H1 (cell line): ENCODE results near the gene RAB40A. TPM values are rescaled to one million over a fixed set of nuclear protein-coding genes. Genes with fewer than 3 reads are reported as not detected.
"Not testable (repeated sequence)": the region's sequence is repeated elsewhere in the genome, so short reads cannot be mapped to it uniquely, and the experiment has no call there.

Source experiments
- CTCF ChIA-PET: fragments of 300-600 bp; sonication (Branson Sonifier 250); formaldehyde crosslinking; loops from one replicate; lab custom pipeline; 2021; ENCODE audit not compliant: partially characterized antibody; lab: Charles Lee
- POLR2A ChIA-PET: fragments of 300-600 bp; sonication (Branson Sonifier 250); formaldehyde crosslinking; loops from one replicate; lab custom pipeline; 2021; ENCODE audit warnings: inconsistent platforms; ENCODE audit not compliant: partially characterized antibody; lab: Charles Lee
- DNase-seq, 2 experiments: peaks; one replicate each; pipeline versions ENCODE4 v3.0.0 to v3.0.0-alpha.2; 2010 to 2022; ENCODE audit warnings: low spot score in 2 of 2, low read depth in 1 of 2, mixed read lengths in 1 of 2
- FAIRE-seq: peaks from 2 replicates; lab custom pipeline; 2011; peaks lifted over from hg19 to GRCh38; lab: Jason Lieb, UNC
- H2AFZ ChIP-seq: 2 replicates; pipeline ENCODE4 v1.8.1; 2012; ENCODE audit warnings: low read length, inconsistent platforms
- H2AK5ac ChIP-seq: 2 replicates; pipeline ENCODE4 v1.6.1; 2013; ENCODE audit warnings: low read depth, low read length
- H2BK120ac ChIP-seq: replicated peaks from 2 replicates; pipeline ENCODE3; 2013; ENCODE audit warnings: low read depth, low read length, inconsistent platforms
- H2BK12ac ChIP-seq: 2 replicates; pipeline ENCODE4 v1.6.1; 2013; ENCODE audit warnings: low read depth, low read length
- H2BK15ac ChIP-seq: 2 replicates; pipeline ENCODE4 v1.6.1; 2013; ENCODE audit warnings: low read length
- H2BK20ac ChIP-seq: 2 replicates; pipeline ENCODE4 v1.6.1; 2013; ENCODE audit warnings: low read length
- H2BK5ac ChIP-seq: 2 replicates; pipeline ENCODE4 v1.6.1; 2013; ENCODE audit warnings: low read depth, low read length
- H3K14ac ChIP-seq: 2 replicates; pipeline ENCODE4 v1.6.1; 2013; ENCODE audit warnings: inconsistent platforms; ENCODE audit not compliant: insufficient read length
- H3K18ac ChIP-seq: 2 replicates; pipeline ENCODE4 v1.6.1; 2013; ENCODE audit warnings: low read length; ENCODE audit errors: extremely low read depth
- H3K23ac ChIP-seq: 2 replicates; pipeline ENCODE4 v1.6.1; 2013; ENCODE audit warnings: inconsistent platforms; ENCODE audit not compliant: insufficient read length
- H3K23me2 ChIP-seq: 2 replicates; pipeline ENCODE4 v1.6.1; 2013; ENCODE audit warnings: low read depth, low read length
- H3K27ac ChIP-seq: 2 replicates; pipeline ENCODE4 v1.6.1; 2011; ENCODE audit warnings: low read depth, low read length, inconsistent platforms
- H3K27me3 ChIP-seq, 4 experiments: replicated peaks in 1 of 4; 1 replicate in 1 of 4; 2 replicates in 3 of 4; pipeline versions ENCODE4 v1.6.1 to v1.8.1; 2011 to 2013; ENCODE audit warnings: low read length in 3 of 4, mild to moderate bottlenecking in 3 of 4, inconsistent platforms in 2 of 4, mixed read lengths in 2 of 4, moderate library complexity in 1 of 4; ENCODE audit not compliant: control insufficient read depth in 3 of 4, insufficient read depth in 3 of 4; ENCODE audit errors: extremely low read depth in 1 of 4
- H3K36me3 ChIP-seq, 4 experiments: 2 replicates each; pipeline versions ENCODE4 v1.6.1 to v1.8.1; 2011 to 2013; ENCODE audit warnings: mild to moderate bottlenecking in 4 of 4, low read length in 3 of 4, moderate library complexity in 2 of 4, control low read depth in 1 of 4, inconsistent platforms in 1 of 4; ENCODE audit not compliant: insufficient read depth in 4 of 4, control insufficient read depth in 2 of 4
- H3K4ac ChIP-seq: replicated peaks from 2 replicates; pipeline ENCODE3; 2013; ENCODE audit warnings: low read length, low read depth, mixed read lengths, inconsistent platforms; ENCODE audit not compliant: insufficient read length
- H3K4me1 ChIP-seq, 4 experiments: replicated peaks in 1 of 4; 1 replicate in 1 of 4; 2 replicates in 3 of 4; pipeline versions ENCODE4 v1.6.1 to v1.8.1; 2011 to 2013; ENCODE audit warnings: low read length in 3 of 4, inconsistent platforms in 2 of 4, mixed read lengths in 1 of 4; ENCODE audit not compliant: insufficient read depth in 4 of 4, control insufficient read depth in 3 of 4
- H3K4me2 ChIP-seq, 2 experiments: 2 replicates each; pipeline versions ENCODE4 v1.6.1 to v1.8.1; 2011 to 2013; ENCODE audit warnings: low read depth in 2 of 2, low read length in 2 of 2, control low read depth in 1 of 2, inconsistent platforms in 1 of 2, mild to moderate bottlenecking in 1 of 2; ENCODE audit not compliant: insufficient read depth in 1 of 2
- H3K4me3 ChIP-seq, 4 experiments: fragments of 200-600, 300-600 bp in 1 of 4; sonication (generic), shearing (Covaris generic), sonication (Bioruptor Twin) in 1 of 4; 2 replicates each; pipeline versions ENCODE4 v1.5.1 to v1.8.1; 2011 to 2016; ENCODE audit warnings: low read length in 4 of 4, low read depth in 3 of 4, control low read depth in 2 of 4, inconsistent platforms in 2 of 4, mild to moderate bottlenecking in 2 of 4, mixed read lengths in 1 of 4, moderate library complexity in 1 of 4; ENCODE audit not compliant: insufficient read depth in 2 of 4; ENCODE audit errors: extremely low read depth in 1 of 4
- H3K56ac ChIP-seq: replicated peaks from 2 replicates; pipeline ENCODE3; 2013; ENCODE audit warnings: low read depth, mild to moderate bottlenecking, mixed read lengths, low read length, inconsistent platforms; ENCODE audit not compliant: insufficient read length
- H3K79me1 ChIP-seq: 2 replicates; pipeline ENCODE4 v1.6.1; 2013; ENCODE audit warnings: low read depth, low read length, control low read depth
- H3K79me2 ChIP-seq, 2 experiments: 2 replicates each; pipeline versions ENCODE4 v1.6.1 to v1.8.1; 2012 to 2013; ENCODE audit warnings: low read length in 2 of 2, mild to moderate bottlenecking in 2 of 2, inconsistent platforms in 1 of 2; ENCODE audit not compliant: insufficient read depth in 2 of 2, control insufficient read depth in 1 of 2
- H3K9ac ChIP-seq, 4 experiments: replicated peaks in 1 of 4; 1 replicate in 1 of 4; 2 replicates in 3 of 4; pipeline versions ENCODE4 v1.6.1 to v1.8.1; 2011 to 2013; ENCODE audit warnings: low read depth in 3 of 4, low read length in 3 of 4, control low read depth in 2 of 4, mild to moderate bottlenecking in 2 of 4, moderate library complexity in 2 of 4, inconsistent platforms in 1 of 4; ENCODE audit errors: extremely low read depth in 1 of 4
- H3K9me3 ChIP-seq, 2 experiments: 2 replicates each; pipeline versions ENCODE4 v1.6.1 to v1.8.1; 2012 to 2013; ENCODE audit warnings: mild to moderate bottlenecking in 2 of 2, moderate library complexity in 2 of 2, control low read depth in 1 of 2, inconsistent platforms in 1 of 2, low read depth in 1 of 2, low read length in 1 of 2, mixed read lengths in 1 of 2; ENCODE audit not compliant: insufficient read depth in 2 of 2
- H4K20me1 ChIP-seq, 2 experiments: replicated peaks in 1 of 2; 2 replicates each; pipeline versions ENCODE3 to v1.8.1; 2011 to 2013; ENCODE audit warnings: inconsistent platforms in 2 of 2, low read length in 2 of 2, mild to moderate bottlenecking in 1 of 2; ENCODE audit not compliant: insufficient read depth in 2 of 2, control insufficient read depth in 1 of 2
- H4K5ac ChIP-seq: 2 replicates; pipeline ENCODE4 v1.6.1; 2013; ENCODE audit warnings: low read length, low read depth, mixed read lengths, inconsistent platforms; ENCODE audit not compliant: insufficient read length
- H4K8ac ChIP-seq: 2 replicates; pipeline ENCODE4 v1.8.0; 2013; ENCODE audit warnings: mild to moderate bottlenecking, moderate library complexity, low read length, inconsistent platforms; ENCODE audit not compliant: insufficient read depth; ENCODE audit errors: extremely low read depth
- H4K91ac ChIP-seq: replicated peaks from 2 replicates; pipeline ENCODE3; 2013; ENCODE audit warnings: low read length, mixed read lengths, inconsistent platforms; ENCODE audit not compliant: insufficient read length
- RAD21 ChIP-seq, 2 experiments: IDR thresholded peaks in 1 of 2; conservative IDR thresholded peaks in 1 of 2; 2 replicates each; pipeline ENCODE4 v1.6.1; 2011; ENCODE audit warnings: low read depth in 2 of 2, low read length in 2 of 2, improper control_type of control experiment in 1 of 2, inconsistent platforms in 1 of 2, mild to moderate bottlenecking in 1 of 2, moderate library complexity in 1 of 2
- WGBS, 2 experiments: shearing (Covaris generic) in 1 of 2; methylation state at CpG; one replicate each; pipeline versions ENCODE4 v1.1.6 to v1.1.7; 2013 to 2015; ENCODE audit warnings: low lambda C conversion rate in 2 of 2, mixed read lengths in 2 of 2, inconsistent platforms in 1 of 2, low coverage in 1 of 2, missing lambda C conversion rate in 1 of 2; ENCODE audit not compliant: insufficient replicate concordance in 2 of 2, insufficient coverage in 1 of 2, insufficient read length in 1 of 2; ENCODE audit errors: extremely low coverage in 1 of 2, missing lambda C conversion rate in 1 of 2; 5-methylcytosine and 5-hydroxymethylcytosine counted together
- polyA plus RNA-seq, 7 experiments: library from polyadenylated mRNA; depleted of rRNA in 3 of 7; stranded (reverse) in 5 of 7; unstranded in 2 of 7; fragments of >200 nt in 5 of 7; fragments of 200-250 nt in 2 of 7; gene quantifications; 1 replicate in 5 of 7; 2 replicates in 1 of 7; 4 replicates in 1 of 7; pipeline versions ENCODE4 v1.2.1 to v1.2.3, GENCODE V29; 2011 to 2013; ENCODE audit warnings: missing spikeins in 2 of 7, mixed read lengths in 2 of 7
- total RNA-seq: library from RNA; stranded (reverse); fragmentation: NEBNext Ultra II Directional; extraction: Animal tissue kit (Norgen Biotek cat#: 25700); gene quantifications from 2 replicates; pipeline ENCODE4 v1.2.1, GENCODE V29; 2021
- TF ChIP-seq, protein P1 (sequence below), 3 experiments: IDR thresholded peaks; 1 replicate in 2 of 3; 2 replicates in 1 of 3; pipeline versions ENCODE4 v1.5.1 to v1.6.1; 2011; ENCODE audit warnings: low read length in 3 of 3, mild to moderate bottlenecking in 3 of 3, inconsistent platforms in 2 of 3, low read depth in 1 of 3, moderate library complexity in 1 of 3; ENCODE audit not compliant: insufficient read depth in 1 of 3; ENCODE audit errors: control extremely low read depth in 1 of 3

Gene RAB40A
- total and polyA plus RNA-seq, 2 of the 8 experiments (the other 6 are each of a cell fraction or from before 2014, with no cell fraction given): 0.09 to 0.21 TPM

DNA sequence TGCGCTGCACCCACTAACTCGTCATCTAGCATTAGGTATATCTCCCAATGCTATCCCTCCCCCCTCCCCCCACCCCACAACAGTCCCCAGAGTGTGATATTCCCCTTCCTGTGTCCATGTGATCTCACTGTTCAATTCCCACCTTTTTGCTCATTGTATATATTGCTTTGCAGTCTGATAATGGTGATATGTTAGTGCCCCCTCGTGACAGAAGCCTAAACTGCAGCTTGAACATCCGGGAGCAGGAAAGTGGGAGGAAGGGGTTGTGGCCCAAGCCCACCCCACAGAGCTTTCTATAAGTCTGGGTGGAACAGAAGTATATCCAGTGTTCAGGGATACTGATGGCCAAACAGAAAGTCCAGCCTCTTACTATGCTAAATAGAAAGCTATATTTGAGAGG, 29.6 kb downstream of the RAB40A start:
- CTCF ChIA-PET: interaction anchor here (0.6 to 2.6 kb wide), 24 partner anchors 9 to 628 kb away, joined by 3 to 13 read pairs (median 4); no protein-coding TSS in a partner anchor
- not testable (repeated sequence) for H2BK120ac ChIP-seq, H4K91ac ChIP-seq, H3K4me2 ChIP-seq, H3K14ac ChIP-seq, H2AK5ac ChIP-seq, H3K27ac ChIP-seq, H3K23me2 ChIP-seq, H3K18ac ChIP-seq, H3K36me3 ChIP-seq, H3K79me2 ChIP-seq, H4K5ac ChIP-seq, H3K23ac ChIP-seq, H3K27me3 ChIP-seq, FAIRE-seq, H3K56ac ChIP-seq, H3K79me1 ChIP-seq, H3K9ac ChIP-seq, H2AFZ ChIP-seq, H4K8ac ChIP-seq, H3K4me3 ChIP-seq, H3K4ac ChIP-seq, H2BK5ac ChIP-seq, H2BK20ac ChIP-seq, H3K9me3 ChIP-seq, H2BK15ac ChIP-seq, H4K20me1 ChIP-seq, H2BK12ac ChIP-seq, H3K4me1 ChIP-seq
- WGBS, 2 experiments: 13% methylated on average over 2 of the region's 4 CpGs; no CpG with 5 or more reads in 1 of the 2 experiments
- peak; percentile 44 to 54 for TF ChIP-seq RAD21 (IDR thresholded peaks at IDR 0.05 in 1 of 2, conservative IDR thresholded peaks at IDR 0.05 in 1 of 2; ENCODE audit: low read depth in 2 of 2, low read length in 2 of 2)
- TF ChIP-seq, protein P1, sequence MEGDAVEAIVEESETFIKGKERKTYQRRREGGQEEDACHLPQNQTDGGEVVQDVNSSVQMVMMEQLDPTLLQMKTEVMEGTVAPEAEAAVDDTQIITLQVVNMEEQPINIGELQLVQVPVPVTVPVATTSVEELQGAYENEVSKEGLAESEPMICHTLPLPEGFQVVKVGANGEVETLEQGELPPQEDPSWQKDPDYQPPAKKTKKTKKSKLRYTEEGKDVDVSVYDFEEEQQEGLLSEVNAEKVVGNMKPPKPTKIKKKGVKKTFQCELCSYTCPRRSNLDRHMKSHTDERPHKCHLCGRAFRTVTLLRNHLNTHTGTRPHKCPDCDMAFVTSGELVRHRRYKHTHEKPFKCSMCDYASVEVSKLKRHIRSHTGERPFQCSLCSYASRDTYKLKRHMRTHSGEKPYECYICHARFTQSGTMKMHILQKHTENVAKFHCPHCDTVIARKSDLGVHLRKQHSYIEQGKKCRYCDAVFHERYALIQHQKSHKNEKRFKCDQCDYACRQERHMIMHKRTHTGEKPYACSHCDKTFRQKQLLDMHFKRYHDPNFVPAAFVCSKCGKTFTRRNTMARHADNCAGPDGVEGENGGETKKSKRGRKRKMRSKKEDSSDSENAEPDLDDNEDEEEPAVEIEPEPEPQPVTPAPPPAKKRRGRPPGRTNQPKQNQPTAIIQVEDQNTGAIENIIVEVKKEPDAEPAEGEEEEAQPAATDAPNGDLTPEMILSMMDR (IDR thresholded peaks at IDR 0.05; ENCODE audit: control extremely low read depth in 1 of 3, insufficient read depth in 1 of 3, low read depth in 1 of 3, low read length in 3 of 3): peak; percentile 33 to 54 (median 41); a peak in 3 of 4 replicates
- POLR2A ChIA-PET: interaction anchor here (0.9 to 1.1 kb wide), 3 partner anchors 112 to 275 kb away, joined by 3 read pairs; partner anchors contain the start of gene BEX4
- peak in 1 of 2 experiments; percentile 73 for DNase-seq
